Activated CD8-positive, alpha-beta T cell treated with anti-CD3 and anti-CD28 coated beads for 36 hours (primary cell): Measurements from ENCODE around the gene TARS3. TPM values are rescaled to one million over a fixed set of nuclear protein-coding genes. Genes with fewer than 3 reads are reported as not detected.

Source experiments
- ATAC-seq: fragments of 200-7000 bp; cut with Tn5 transposase; one replicate; pipeline ENCODE4 v1.10.0; 2021; ENCODE audit warnings: mild to moderate bottlenecking, moderate library complexity
- CTCF ChIA-PET: fragments of 350-600 bp; sonication (Branson Sonifier 250); formaldehyde crosslinking; loops from one replicate; lab custom pipeline; 2021; ENCODE audit warnings: antibody characterized with exemption; lab: Charles Lee
- POLR2A ChIA-PET: fragments of 350-600 bp; sonication (Branson Sonifier 250); formaldehyde crosslinking; loops from one replicate; lab custom pipeline; 2021; ENCODE audit warnings: antibody characterized with exemption; lab: Charles Lee
- DNase-seq: peaks from one replicate; pipeline ENCODE4 v3.0.0-alpha.2; 2020
- H3K27ac Mint-ChIP-seq: one replicate; pipeline ENCODE4 v1.8.0; 2021; ENCODE audit warnings: mild to moderate bottlenecking, mixed read lengths
- H3K27me3 Mint-ChIP-seq: one replicate; pipeline ENCODE4 v1.8.0; 2021; ENCODE audit warnings: mixed read lengths
- H3K36me3 Mint-ChIP-seq: one replicate; pipeline ENCODE4 v1.8.0; 2021; ENCODE audit warnings: low read depth, mixed read lengths
- H3K4me1 Mint-ChIP-seq: one replicate; pipeline ENCODE4 v1.8.0; 2021; ENCODE audit warnings: low read depth, mixed read lengths
- H3K4me3 Mint-ChIP-seq: one replicate; pipeline ENCODE4 v1.8.0; 2021; ENCODE audit warnings: mild to moderate bottlenecking, moderate library complexity, mixed read lengths
- H3K9me3 Mint-ChIP-seq: one replicate; pipeline ENCODE4 v1.8.0; 2021; ENCODE audit warnings: mixed read lengths
- intact Hi-C: fragments of 100-400 bp; cut with micrococcal nuclease; formaldehyde crosslinking; loops from one replicate; pipeline ENCODE4 v1.10.0; 2022
- total RNA-seq, 2 experiments: library from RNA; stranded (reverse); gene quantifications; one replicate each; pipeline ENCODE4 v1.2.3, GENCODE V29; 2021
- TF ChIP-seq, protein P1 (sequence below): fragments of 200-600 bp; IDR thresholded peaks from one replicate; pipeline ENCODE4 v1.8.0; 2022; ENCODE audit warnings: antibody characterized with exemption, mild to moderate bottlenecking

Gene TARS3
- total RNA-seq, 2 experiments from 2014 or later, result 7.2 to 8.3 TPM

DNA sequence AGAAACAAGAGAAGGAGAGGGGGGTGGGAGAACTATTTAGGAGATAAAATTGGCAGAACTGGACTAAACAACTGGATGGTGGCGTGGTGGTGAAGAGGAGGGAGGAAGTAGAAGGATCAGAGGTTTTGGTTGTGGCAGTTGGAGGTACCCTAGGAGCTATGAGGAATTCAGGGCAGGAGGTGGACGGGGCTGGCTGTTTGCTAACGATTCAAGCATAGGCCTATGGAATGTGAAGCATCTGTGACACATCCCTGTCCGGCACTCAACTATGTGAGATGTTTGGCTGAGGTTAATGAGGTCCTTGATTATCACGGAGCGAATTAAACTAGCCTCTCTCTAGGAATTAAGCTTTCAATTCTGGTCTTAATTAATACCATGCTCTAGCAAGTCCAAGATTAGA, 13.5 kb downstream of the TARS3 start:
- H3K27me3 Mint-ChIP-seq, result no peaks in the 10 kb centered on the region
- TF ChIP-seq, protein P1, sequence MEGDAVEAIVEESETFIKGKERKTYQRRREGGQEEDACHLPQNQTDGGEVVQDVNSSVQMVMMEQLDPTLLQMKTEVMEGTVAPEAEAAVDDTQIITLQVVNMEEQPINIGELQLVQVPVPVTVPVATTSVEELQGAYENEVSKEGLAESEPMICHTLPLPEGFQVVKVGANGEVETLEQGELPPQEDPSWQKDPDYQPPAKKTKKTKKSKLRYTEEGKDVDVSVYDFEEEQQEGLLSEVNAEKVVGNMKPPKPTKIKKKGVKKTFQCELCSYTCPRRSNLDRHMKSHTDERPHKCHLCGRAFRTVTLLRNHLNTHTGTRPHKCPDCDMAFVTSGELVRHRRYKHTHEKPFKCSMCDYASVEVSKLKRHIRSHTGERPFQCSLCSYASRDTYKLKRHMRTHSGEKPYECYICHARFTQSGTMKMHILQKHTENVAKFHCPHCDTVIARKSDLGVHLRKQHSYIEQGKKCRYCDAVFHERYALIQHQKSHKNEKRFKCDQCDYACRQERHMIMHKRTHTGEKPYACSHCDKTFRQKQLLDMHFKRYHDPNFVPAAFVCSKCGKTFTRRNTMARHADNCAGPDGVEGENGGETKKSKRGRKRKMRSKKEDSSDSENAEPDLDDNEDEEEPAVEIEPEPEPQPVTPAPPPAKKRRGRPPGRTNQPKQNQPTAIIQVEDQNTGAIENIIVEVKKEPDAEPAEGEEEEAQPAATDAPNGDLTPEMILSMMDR, result no peak
- CTCF ChIA-PET, result interaction anchor here (1.8 kb wide), 1 partner anchor 70 kb away, joined by 6 read pairs; no protein-coding TSS in a partner anchor

DNA sequence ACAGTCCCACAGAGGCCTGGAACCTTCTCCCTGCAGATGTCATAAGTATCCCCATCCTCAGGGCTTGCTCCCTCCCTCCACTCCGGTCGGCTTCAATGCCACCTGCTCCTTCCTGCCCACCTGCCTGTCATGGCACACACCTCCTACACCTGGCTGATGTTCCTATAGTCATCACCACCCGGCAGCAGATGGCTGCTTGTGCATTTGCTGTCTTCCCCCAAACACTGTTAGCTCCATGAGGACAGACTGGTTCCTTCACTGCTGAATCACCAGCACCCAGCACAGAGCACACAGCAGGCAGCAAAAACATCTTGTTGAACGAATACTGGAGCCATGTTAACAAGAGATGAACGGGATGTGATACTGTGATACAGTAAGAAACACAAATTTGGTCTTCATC, 14.8 kb downstream of the TARS3 start:
- intact Hi-C loops, result no loop called here
- POLR2A ChIA-PET, result no interaction called here

More for the DNA sequence above, 13.5 kb downstream of the TARS3 start:
- Mint-ChIP-seq H3K4me3 (no peak overlapping the region), H3K9me3 (no peaks in the 10 kb centered on the region), H3K36me3 (peaks cover 24% of the 10 kb centered on the region), H3K27ac (no peak overlapping the region), H3K4me1 (peaks cover 4% of the 10 kb centered on the region)
- ATAC-seq (no peak), DNase-seq (no peak)
- intact Hi-C loops, result no loop called here
- POLR2A ChIA-PET, result interaction anchor here (0.9 kb wide), 1 partner anchor 13 kb away, joined by 3 read pairs; the partner anchor contains the start of gene TARS3

DNA sequence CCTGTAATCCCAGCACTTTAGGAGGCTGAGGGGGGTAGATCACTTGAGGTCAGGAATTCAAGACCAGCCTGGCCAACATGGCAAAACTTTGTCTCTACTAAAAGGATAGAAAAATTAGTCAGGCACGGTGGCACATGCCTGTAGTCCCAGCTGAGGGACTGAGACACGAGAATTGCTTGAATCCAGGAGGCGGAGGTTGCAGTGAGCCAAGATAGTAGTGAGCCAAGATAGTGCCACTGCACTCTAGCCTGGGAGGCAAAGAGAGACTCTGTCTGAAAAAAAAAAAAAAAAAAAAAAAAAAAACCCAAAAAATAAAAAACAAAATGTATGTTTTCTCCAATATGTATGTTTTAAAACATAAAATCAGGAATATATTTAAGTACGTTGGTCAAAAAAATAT, 16.3 kb downstream of the TARS3 start:
- TF ChIP-seq, protein P1, result no peak
- H3K9me3 Mint-ChIP-seq, result no peaks in the 10 kb centered on the region
- H3K4me3 Mint-ChIP-seq, result no peak overlapping the region
- ATAC-seq (no peak), DNase-seq (no peak)
- peaks cover 4% of the 10 kb centered on the region for H3K4me1 Mint-ChIP-seq
- no peak overlapping the region for H3K27ac Mint-ChIP-seq
- intact Hi-C loops, result no loop called here
- CTCF ChIA-PET, result no interaction called here
- no peaks in the 10 kb centered on the region for H3K27me3 Mint-ChIP-seq
- POLR2A ChIA-PET, result no interaction called here
- peaks cover 28% of the 10 kb centered on the region for H3K36me3 Mint-ChIP-seq

More for the DNA sequence above, 14.8 kb downstream of the TARS3 start:
- no peak overlapping the region for H3K27ac Mint-ChIP-seq
- H3K4me1 Mint-ChIP-seq, result peaks cover 4% of the 10 kb centered on the region
- peaks cover 29% of the 10 kb centered on the region for H3K36me3 Mint-ChIP-seq
- no peaks in the 10 kb centered on the region for H3K27me3 Mint-ChIP-seq
- H3K9me3 Mint-ChIP-seq, result no peaks in the 10 kb centered on the region
- ATAC-seq (no peak), DNase-seq (no peak)
- CTCF ChIA-PET, result no interaction called here
- TF ChIP-seq, protein P1, result no peak
- no peak overlapping the region for H3K4me3 Mint-ChIP-seq

DNA sequence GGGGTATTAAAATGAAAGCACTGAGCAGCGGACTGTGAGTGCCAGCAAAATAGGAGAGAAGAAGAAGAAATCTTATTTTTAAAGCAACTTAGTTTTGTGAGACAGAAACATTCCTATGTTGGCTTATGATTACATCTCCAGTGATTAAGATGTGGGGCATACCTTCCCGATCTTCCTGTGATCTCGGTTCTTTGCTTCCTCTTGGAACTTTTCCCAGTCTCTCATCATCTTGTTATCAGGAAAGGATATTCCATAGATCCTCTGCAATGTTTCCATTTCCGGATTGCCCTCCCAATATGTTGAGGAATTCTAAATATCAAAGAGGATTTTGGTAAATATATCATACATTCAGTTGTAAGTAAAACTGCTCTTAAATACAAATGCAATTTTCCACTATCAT, 22.2 kb downstream of the TARS3 start:
- Mint-ChIP-seq H3K36me3 (peaks cover 36% of the 10 kb centered on the region), H3K9me3 (no peaks in the 10 kb centered on the region), H3K27ac (no peak overlapping the region), H3K27me3 (no peaks in the 10 kb centered on the region), H3K4me1 (peaks cover 9% of the 10 kb centered on the region), H3K4me3 (no peak overlapping the region)
- intact Hi-C loops, result no loop called here
- DNase-seq (no peak), ATAC-seq (no peak)
- CTCF ChIA-PET, result no interaction called here
- TF ChIP-seq, protein P1, result no peak
- POLR2A ChIA-PET, result no interaction called here

DNA sequence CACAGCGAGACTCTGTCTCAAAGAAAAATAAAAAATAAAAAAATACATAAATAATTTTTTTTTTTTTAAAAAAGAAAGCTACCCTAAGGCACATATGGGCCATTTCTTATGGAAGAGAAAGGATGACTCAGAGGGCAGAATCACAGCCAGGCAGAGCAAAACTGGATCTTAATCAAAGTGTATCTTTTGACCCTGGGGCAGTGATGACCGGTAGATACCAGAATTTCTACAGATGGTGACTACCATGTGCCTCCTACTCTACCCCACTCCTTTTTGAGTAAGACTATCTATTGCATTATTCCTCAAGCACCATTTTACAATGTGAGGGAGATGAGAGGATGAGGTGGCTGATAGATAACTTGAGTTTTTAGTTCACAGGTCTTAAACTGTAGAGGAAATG, 26.0 kb downstream of the TARS3 start:
- TF ChIP-seq, protein P1, result no peak
- H3K36me3 Mint-ChIP-seq, result peaks cover 50% of the 10 kb centered on the region
- H3K4me1 Mint-ChIP-seq, result peaks cover 18% of the 10 kb centered on the region
- POLR2A ChIA-PET, result interaction anchor here (1.4 kb wide), 1 partner anchor 10 kb away, joined by 4 read pairs; no protein-coding TSS in a partner anchor
- CTCF ChIA-PET, result no interaction called here
- no peak overlapping the region for H3K4me3 Mint-ChIP-seq
- intact Hi-C loops, result no loop called here
- no peak overlapping the region for H3K27ac Mint-ChIP-seq
- ATAC-seq (no peak), DNase-seq (no peak)
- no peaks in the 10 kb centered on the region for H3K27me3 Mint-ChIP-seq
- no peaks in the 10 kb centered on the region for H3K9me3 Mint-ChIP-seq
